Fibroblast of mammary gland (primary cell): ENCODE data around the gene ZNF76.
A peak's percentile ranks its signal among the peaks of the same experiment; 100 is the strongest.

Experiments
- DNase-seq: peaks from one replicate; pipeline ENCODE4 v3.0.0-alpha.2; 2010; ENCODE audit warnings: low read depth
- H3K4me3 ChIP-seq: 2 replicates; pipeline ENCODE4 v1.5.1; 2011; ENCODE audit warnings: low read depth, mild to moderate bottlenecking, low read length, moderate library complexity; ENCODE audit not compliant: control insufficient read depth
- TF ChIP-seq, protein P1 (sequence below): conservative IDR thresholded peaks from 2 replicates; pipeline ENCODE4 v1.5.1; 2011; ENCODE audit warnings: low read depth, low read length, inconsistent platforms; ENCODE audit not compliant: control insufficient read depth, insufficient read depth

The ZNF76 gene

DNA sequence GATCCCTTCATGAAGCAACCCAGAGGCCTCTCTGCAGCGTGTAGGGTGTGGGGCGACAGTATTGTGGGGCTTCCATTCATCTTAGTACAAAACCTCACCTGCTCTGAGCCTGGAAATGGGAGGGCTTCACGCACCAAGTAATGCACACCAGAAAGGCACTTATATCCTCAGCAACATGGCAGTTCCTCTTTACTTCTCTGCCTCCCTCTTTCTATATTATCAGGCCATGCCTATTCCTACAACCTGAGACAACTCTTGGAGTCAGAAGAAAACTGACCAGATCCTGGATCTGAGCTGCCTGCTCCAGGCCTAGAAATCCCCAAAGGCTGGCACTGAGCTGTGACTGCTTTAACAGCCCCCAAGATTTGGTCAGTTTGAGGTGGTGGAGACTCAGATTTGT lies 7.6 kb upstream of the ZNF76 start:
- H3K4me3 ChIP-seq = no peak overlapping the region
- TF ChIP-seq, protein P1, sequence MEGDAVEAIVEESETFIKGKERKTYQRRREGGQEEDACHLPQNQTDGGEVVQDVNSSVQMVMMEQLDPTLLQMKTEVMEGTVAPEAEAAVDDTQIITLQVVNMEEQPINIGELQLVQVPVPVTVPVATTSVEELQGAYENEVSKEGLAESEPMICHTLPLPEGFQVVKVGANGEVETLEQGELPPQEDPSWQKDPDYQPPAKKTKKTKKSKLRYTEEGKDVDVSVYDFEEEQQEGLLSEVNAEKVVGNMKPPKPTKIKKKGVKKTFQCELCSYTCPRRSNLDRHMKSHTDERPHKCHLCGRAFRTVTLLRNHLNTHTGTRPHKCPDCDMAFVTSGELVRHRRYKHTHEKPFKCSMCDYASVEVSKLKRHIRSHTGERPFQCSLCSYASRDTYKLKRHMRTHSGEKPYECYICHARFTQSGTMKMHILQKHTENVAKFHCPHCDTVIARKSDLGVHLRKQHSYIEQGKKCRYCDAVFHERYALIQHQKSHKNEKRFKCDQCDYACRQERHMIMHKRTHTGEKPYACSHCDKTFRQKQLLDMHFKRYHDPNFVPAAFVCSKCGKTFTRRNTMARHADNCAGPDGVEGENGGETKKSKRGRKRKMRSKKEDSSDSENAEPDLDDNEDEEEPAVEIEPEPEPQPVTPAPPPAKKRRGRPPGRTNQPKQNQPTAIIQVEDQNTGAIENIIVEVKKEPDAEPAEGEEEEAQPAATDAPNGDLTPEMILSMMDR = no peak
- no peak for DNase-seq

DNA sequence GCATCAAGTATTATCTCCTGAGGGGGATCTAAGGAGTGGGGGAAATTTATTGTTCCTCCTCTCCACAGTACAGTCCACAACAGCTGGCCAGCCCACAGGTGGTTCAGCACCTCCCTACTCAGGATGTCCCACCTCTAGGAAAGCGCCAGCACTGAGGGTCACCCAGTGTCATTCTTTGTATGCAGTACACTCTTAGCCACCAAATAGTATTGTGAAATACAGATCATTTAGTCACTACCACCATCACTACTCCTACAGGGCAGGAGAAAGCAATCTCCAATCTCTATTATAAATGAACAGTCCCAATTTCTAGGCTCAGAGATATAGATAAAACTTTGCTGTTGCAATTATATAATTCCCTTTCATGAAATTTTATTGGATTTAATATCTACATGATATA lies 6.3 kb upstream of the ZNF76 start:
- TF ChIP-seq, protein P1 = no peak
- no peak overlapping the region for H3K4me3 ChIP-seq
- DNase-seq = no peak

DNA sequence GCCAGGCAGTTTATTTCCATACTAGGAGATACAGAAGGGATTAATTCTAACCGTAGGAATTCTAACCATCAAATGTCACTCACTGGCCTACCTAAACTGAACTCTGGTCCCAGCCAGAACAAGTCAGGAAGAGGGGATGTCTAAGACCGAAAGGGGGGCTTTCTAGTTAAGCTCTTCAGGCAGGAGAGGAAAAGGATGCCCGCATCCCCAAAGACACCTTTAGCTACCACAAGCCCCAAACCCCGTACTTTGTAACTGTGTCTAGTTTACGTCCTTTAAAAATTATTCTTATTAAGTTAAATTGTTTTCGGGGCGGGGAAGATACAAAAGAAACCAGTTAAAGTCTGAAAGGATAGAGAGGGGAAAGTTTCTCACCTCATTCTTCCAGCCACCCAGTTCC lies 1.2 kb upstream of the ZNF76 start:
- no peak for DNase-seq
- H3K4me3 ChIP-seq = peak overlapping the region; percentile 95
- TF ChIP-seq, protein P1 = no peak

DNA sequence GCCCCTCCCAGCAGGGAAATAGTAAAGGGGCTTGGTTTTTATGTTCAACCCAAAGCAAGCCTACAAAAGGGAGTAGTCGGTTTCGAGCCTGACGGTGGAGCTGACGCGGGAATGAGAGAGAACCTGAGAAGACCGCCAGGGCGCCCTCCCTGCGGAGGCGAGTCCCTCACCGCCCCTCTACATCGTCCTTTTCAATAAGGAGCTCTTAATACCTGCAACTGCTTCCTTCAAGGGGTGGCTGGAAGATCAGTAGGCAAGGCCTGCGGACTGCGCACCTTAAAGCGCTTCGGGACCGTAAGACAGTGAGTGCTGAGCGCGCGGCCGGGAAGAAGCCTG lies 709 bp upstream of the ZNF76 start:
- peak overlapping the region; percentile 95 for H3K4me3 ChIP-seq
- peak; percentile 54 for DNase-seq
- TF ChIP-seq, protein P1 = peak; percentile 18

DNA sequence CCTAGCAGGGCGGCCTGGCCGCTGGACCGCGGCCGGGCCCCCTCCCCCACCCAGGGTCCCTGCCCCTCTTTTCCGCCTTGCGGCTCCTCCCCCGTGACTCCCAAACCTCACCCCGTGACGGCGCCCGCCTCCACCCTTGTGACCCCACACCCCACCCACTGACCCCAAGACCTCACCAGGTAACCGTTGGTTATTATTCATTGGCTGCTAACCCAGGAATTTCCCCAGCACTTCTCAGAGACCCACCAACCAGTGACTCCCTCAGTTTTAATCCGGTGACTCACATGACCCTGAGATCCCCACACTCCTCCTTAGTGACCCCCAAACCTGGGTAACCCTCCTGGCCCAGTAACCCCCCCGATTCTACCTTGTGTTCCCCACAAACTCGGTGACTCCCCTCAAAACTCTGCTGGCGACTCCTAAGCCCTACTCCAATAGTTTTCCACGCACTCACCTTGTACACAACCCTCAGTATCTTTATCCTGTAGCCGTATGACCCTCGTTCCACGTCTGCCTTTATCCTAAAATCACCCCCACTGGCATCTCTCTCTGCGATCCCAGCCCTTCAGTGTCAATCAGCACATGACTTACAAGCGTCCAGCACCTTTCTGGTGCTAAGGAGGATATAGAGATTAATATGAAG lies 534 bp downstream of the ZNF76 start:
- peak overlapping the region; percentile 95 for H3K4me3 ChIP-seq
- peak; percentile 23 for DNase-seq

DNA sequence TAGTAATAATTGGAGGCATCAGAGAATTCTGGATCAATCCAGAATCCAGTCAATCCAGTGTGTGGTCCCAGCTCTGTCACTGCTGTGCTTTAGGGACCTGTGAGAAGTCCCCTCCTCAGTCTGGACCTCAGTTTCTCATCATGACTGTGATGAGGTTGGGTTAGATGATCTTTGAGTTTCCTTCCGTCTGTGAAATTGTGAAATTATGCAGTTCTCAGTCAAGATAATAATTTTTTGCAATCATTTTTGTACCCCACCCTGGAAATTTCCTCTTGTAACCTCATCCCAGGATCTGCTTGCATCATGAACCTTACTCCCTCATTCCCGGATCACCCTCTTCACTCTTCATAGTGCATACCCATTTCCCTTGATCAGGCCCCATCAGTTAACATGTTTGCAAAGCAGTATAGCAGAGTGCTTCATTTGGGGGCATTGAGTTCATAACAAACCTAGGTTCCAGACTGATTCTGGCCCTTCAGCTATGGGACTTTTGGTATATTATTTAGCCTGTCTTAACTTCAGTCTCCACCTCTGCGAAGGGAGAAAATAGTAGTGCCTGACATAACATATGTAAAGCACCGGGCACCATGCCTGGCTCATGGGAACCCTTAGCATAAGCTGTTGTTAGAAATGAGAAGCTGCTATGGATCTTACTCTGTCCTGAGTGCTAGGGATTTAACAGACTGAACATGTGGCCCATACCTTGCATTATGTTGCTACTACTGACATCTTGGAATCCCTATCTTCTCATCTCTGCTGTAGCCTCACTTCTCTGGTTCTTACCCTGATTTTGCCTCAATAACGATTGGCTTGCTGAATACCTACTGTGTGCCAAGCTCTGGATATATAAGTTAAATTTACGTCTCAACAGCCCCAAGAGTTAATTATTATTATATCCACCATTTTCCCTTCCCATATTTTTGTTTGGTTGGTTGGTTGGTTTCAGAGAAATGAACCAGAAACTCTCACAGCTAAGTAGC lies 1.3 kb downstream of the ZNF76 start:
- peak overlapping the region; percentile 95 for H3K4me3 ChIP-seq
- peak; percentile 8 for DNase-seq
- TF ChIP-seq, protein P1 = no peak

More for the DNA sequence above, 534 bp downstream of the ZNF76 start:
- TF ChIP-seq, protein P1 = no peak
